SK-N-SH (cell line): Measurements from ENCODE around the gene CDH16.

Experiments
- RAD21 ChIP-seq: IDR thresholded peaks from 2 replicates; pipeline ENCODE4 v1.6.1; 2012; ENCODE audit warnings: mild to moderate bottlenecking, low read length
- TF ChIP-seq, protein P1 (sequence below): fragments of 200-600 bp; sonication (generic); IDR thresholded peaks from 2 replicates; pipeline ENCODE4 v1.6.1; 2017; ENCODE audit warnings: antibody characterized with exemption, mild to moderate bottlenecking, moderate library complexity
- TF ChIP-seq, protein P2 (sequence below): fragments of 150-350 bp; IDR thresholded peaks from 2 replicates; pipeline ENCODE4 v1.6.1; 2017; ENCODE audit warnings: antibody characterized with exemption, low read length, low read depth, borderline replicate concordance

DNA sequence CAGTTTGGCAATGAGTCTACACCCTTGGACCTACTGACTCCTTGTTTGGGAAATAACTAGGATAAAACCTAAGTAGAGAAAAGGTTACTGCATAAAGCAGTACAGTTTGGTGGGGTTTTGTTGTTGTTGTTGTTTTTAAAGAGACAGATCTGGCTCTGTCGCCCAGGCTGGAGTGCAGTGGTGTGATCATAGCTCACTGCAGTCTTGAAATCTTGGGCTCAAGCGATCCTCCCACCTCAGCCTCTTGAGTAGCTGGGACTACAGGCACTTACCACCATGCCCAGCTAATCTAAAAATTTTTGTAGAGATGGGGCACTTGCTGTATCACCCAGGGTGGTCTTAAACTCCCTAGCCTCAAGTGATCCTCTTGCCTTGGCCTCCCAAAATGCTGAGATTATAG, 37.1 kb downstream of the CDH16 start:
- TF ChIP-seq, protein P1, sequence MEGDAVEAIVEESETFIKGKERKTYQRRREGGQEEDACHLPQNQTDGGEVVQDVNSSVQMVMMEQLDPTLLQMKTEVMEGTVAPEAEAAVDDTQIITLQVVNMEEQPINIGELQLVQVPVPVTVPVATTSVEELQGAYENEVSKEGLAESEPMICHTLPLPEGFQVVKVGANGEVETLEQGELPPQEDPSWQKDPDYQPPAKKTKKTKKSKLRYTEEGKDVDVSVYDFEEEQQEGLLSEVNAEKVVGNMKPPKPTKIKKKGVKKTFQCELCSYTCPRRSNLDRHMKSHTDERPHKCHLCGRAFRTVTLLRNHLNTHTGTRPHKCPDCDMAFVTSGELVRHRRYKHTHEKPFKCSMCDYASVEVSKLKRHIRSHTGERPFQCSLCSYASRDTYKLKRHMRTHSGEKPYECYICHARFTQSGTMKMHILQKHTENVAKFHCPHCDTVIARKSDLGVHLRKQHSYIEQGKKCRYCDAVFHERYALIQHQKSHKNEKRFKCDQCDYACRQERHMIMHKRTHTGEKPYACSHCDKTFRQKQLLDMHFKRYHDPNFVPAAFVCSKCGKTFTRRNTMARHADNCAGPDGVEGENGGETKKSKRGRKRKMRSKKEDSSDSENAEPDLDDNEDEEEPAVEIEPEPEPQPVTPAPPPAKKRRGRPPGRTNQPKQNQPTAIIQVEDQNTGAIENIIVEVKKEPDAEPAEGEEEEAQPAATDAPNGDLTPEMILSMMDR: no peak
- no peak for TF ChIP-seq RAD21
- TF ChIP-seq, protein P2, sequence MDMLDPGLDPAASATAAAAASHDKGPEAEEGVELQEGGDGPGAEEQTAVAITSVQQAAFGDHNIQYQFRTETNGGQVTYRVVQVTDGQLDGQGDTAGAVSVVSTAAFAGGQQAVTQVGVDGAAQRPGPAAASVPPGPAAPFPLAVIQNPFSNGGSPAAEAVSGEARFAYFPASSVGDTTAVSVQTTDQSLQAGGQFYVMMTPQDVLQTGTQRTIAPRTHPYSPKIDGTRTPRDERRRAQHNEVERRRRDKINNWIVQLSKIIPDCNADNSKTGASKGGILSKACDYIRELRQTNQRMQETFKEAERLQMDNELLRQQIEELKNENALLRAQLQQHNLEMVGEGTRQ: no peak
